Pancreas (tissue), 10 donors: Measurements from ENCODE around the gene NRP1. TPM values are rescaled to one million over a fixed set of nuclear protein-coding genes. Genes with fewer than 3 reads are reported as not detected.
A peak's percentile ranks its signal among the peaks of the same experiment; 100 is the strongest.

Source experiments
- ATAC-seq, 4 donors: fragments of 200-7000 bp; cut with Tn5 transposase; one replicate each; pipeline versions ENCODE4 v1.8.0 to v1.9.1; 2020; ENCODE audit warnings: mild to moderate bottlenecking in 4 of 4, moderate library complexity in 4 of 4
- DNase-seq, 6 donors: peaks; one replicate each; pipeline ENCODE4 v3.0.0-alpha.2; 2020
- FAIRE-seq: peaks from 2 replicates; lab custom pipeline; 2012; peaks lifted over from hg19 to GRCh38; lab: Jason Lieb, UNC
- H3K27ac ChIP-seq, 4 donors: fragments of 200-600 bp; sonication (generic); 1 replicate in 3 of 4; 2 replicates in 1 of 4; pipeline versions ENCODE4 v1.5.0 to v1.8.0; 2020
- H3K27me3 ChIP-seq, 4 donors: fragments of 200-600 bp; one replicate each; pipeline ENCODE4 v1.8.0; 2021
- H3K36me3 ChIP-seq, 3 donors: fragments of 200-600 bp; sonication (generic) in 1 of 3; one replicate each; pipeline versions ENCODE4 v1.5.0 to v1.8.0; 2020 to 2021
- H3K4me1 ChIP-seq, 3 donors: fragments of 200-600 bp; one replicate each; pipeline ENCODE4 v1.8.0; 2021
- H3K4me3 ChIP-seq, 4 donors: fragments of 200-600 bp; sonication (generic) in 2 of 4; one replicate each; pipeline versions ENCODE4 v1.5.0 to v1.8.0; 2020 to 2021
- H3K9me3 ChIP-seq, 4 donors: fragments of 200-600 bp; one replicate each; pipeline ENCODE4 v1.8.0; 2021
- CTCF ChIP-seq, 4 donors: fragments of 200-600 bp; sonication (generic) in 3 of 4; IDR thresholded peaks; one replicate each; pipeline versions ENCODE4 v1.5.0 to v1.8.0; 2021; ENCODE audit warnings: antibody characterized with exemption in 4 of 4
- WGBS, 2 donors: extraction: QIAGEN DNeasy Blood & Tissue Kit; methylation state at CpG; one replicate each; pipeline ENCODE4 v1.1.7; 2013; 5-methylcytosine and 5-hydroxymethylcytosine counted together
- intact Hi-C, 3 donors: fragments of 100-400 bp; cut with DNase I; formaldehyde crosslinking; loops; one replicate each; pipeline versions ENCODE4 v1.11.1 to v1.14.2; 2022
- polyA plus RNA-seq, 2 donors: library from polyadenylated mRNA; stranded (reverse); fragments of 200-250 nt; gene quantifications; one replicate each; pipeline ENCODE4 v1.2.3, GENCODE V29; 2013
- total RNA-seq, 6 donors: library from RNA; stranded (reverse); fragmentation: NEBNext Ultra II Directional in 4 of 6; extraction: Animal tissue kit (Norgen Biotek cat#: 25700) in 4 of 6; gene quantifications; one replicate each; pipeline versions ENCODE4 v1.2.1 to v1.2.4, GENCODE V29; 2021 to 2023
- donor health status: healthy with polysubstance abuse.
- donor health status: DM: no; HTN: no; CAD: no; lungs with moderate emphysema.
- donor health status: DM: no; HTN: no; CAD: no.
- donor health status: control.
- donor health status: control.
- donor health status: Bipolar disorder and iron deficiency.
- donor health status: DM: yes; HTN: yes; CAD: no.
- donor health status: DM: no; HTN: no; CAD: no.
- donor health status: DM: no; HTN: no; CAD: no.
- donor health status: DM: yes; HTN: yes; CAD: no.

The NRP1 gene
- total and polyA plus RNA-seq, 8 donors, result 12.0 to 56.4 (median 28.4) TPM

- no peak for TF ChIP-seq CTCF (IDR thresholded peaks at IDR 0.05)
- Histone ChIP-seq H3K4me1 (peaks cover 0 to 7% (median under 1%) of the 10 kb centered on the region in 3 donors), H3K9me3 (no peaks in the 10 kb centered on the region), H3K27ac (no peak overlapping the region), H3K36me3 (no peaks in the 10 kb centered on the region), H3K27me3 (peaks cover 0 to under 1% (median 0%) of the 10 kb centered on the region in 4 donors), H3K4me3 (no peak overlapping the region)
- 47 to 70% methylated on average over 3 of the region's 3 CpGs for WGBS, 2 donors
- intact Hi-C loops, result no loop called here
- no peak for DNase-seq
- ATAC-seq, result no peak
- no peak for FAIRE-seq
Measured at GRCh38 chr10:33278198-33278597, 56.3 kb downstream of the NRP1 start.

GRCh38 chr10:33277135-33277536, 57.3 kb downstream of the NRP1 start:
- WGBS, 2 donors, result 69 to 72% methylated on average over 6 of the region's 6 CpGs
- intact Hi-C loops, result no loop called here
- TF ChIP-seq CTCF (IDR thresholded peaks at IDR 0.05), result no peak

DNA sequence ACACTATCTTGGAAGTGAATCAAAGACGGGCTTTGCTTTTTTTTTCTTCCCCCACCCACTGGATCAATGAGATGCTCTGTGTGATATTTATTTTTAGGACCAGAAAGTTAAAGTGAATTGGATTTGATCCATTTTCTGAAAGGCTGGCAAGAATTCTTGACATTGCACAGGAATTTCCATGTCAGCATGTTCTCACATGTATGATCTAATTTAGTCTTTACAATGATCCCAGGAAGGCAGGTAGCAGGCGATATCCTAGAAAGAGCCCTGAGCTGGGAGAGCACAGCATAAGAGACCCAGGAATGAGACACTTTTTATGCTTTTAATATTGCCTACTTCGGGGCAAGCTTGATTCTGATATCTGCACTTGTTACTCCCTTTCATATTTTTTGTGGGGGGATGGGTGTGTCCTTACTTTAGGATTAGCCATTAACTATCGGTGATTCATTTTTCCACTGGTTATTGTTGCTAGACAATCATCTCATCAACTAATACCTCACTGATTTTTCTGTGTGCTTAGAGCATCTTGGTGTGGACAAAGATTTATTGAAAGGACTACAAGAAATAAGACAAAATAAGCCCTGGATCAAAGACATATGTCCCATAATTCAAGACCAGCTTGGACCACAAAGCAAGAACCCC, 58.1 kb downstream of the NRP1 start:
- intact Hi-C loops, result no loop called here
- H3K4me1 ChIP-seq, result peaks cover 0 to 14% (median 4%) of the 10 kb centered on the region in 3 donors
- 59 to 62% methylated on average over 4 of the region's 4 CpGs for WGBS, 2 donors
- H3K9me3 ChIP-seq, result no peaks in the 10 kb centered on the region
- no peaks in the 10 kb centered on the region for H3K27me3 ChIP-seq
- FAIRE-seq (no peak), ATAC-seq (no peak), DNase-seq (no peak)
- no peaks in the 10 kb centered on the region for H3K36me3 ChIP-seq
- no peak overlapping the region for H3K4me3 ChIP-seq
- no peak overlapping the region for H3K27ac ChIP-seq
- no peak for TF ChIP-seq CTCF (IDR thresholded peaks at IDR 0.05)

More at GRCh38 chr10:33277135-33277536, 57.3 kb downstream of the NRP1 start:
- no peak overlapping the region for H3K4me3 ChIP-seq
- H3K27ac ChIP-seq, result peak overlapping the region in 1 of 4 donors; percentile 45
- DNase-seq (peak in 1 of 6 donors; percentile 50), FAIRE-seq (no peak), ATAC-seq (no peak)
- peaks cover 0 to 14% (median 4%) of the 10 kb centered on the region in 3 donors for H3K4me1 ChIP-seq
- no peaks in the 10 kb centered on the region for H3K9me3 ChIP-seq
- no peaks in the 10 kb centered on the region for H3K36me3 ChIP-seq
- H3K27me3 ChIP-seq, result no peaks in the 10 kb centered on the region

DNA sequence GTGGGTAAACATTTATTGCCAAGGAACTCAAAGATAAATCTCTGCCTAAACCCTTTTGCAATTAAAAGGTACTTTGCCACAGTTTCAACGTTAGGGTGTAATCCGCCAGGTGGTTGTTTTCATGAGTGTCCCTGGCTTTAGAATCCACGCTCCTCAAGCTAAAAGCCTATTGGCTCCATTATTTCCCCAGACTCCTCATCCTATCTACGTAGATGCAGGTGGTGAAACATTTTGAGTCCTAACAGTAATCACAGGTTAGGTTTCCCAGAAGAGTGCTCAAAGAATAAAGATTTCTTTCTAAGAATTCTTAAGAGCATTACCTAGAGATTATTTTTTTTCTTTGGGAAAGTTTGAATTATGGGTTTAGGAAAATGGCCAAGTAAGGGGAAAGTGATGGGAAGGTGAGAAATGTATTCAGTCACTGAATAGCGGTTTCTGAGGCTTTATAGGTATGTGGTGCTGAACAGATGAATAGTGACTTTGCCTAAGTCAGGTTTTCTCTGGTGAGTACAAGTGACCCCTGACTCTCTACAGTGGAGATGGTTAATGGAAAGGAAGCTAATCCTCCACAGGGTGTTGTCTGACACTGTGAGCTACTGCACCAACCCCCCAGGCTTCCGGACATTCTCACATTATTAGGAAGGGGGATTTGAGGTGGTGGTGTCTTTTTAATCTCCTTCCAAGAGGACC, 60.2 kb downstream of the NRP1 start:
- Histone ChIP-seq H3K27me3 (no peaks in the 10 kb centered on the region), H3K4me3 (no peak overlapping the region), H3K9me3 (no peaks in the 10 kb centered on the region), H3K36me3 (peaks cover 0 to 5% (median 0%) of the 10 kb centered on the region in 3 donors), H3K27ac (peak overlapping the region in 2 of 4 donors; percentile 33 to 62), H3K4me1 (peaks cover 0 to 14% (median 4%) of the 10 kb centered on the region in 3 donors)
- intact Hi-C loops, result no loop called here
- TF ChIP-seq CTCF (IDR thresholded peaks at IDR 0.05), result no peak
- ATAC-seq (no peak), FAIRE-seq (no peak), DNase-seq (no peak)
- 63 to 66% methylated on average over 6 of the region's 6 CpGs for WGBS, 2 donors
